Kidney glomerular epithelial cell (primary cell): ENCODE data around the gene OSBPL7.

Source experiments
- DNase-seq: peaks from one replicate; lab custom pipeline; 2025; lab: John Stamatoyannopoulos, UW

The OSBPL7 gene

GRCh38 chr17:47847341-47848197 is 26.0 kb upstream of the OSBPL7 start:
- DNase-seq: no peak

- no peak for DNase-seq
Observed at GRCh38 chr17:47846716-47847340, 25.2 kb upstream of the OSBPL7 start.

- DNase-seq: no peak
Observed at GRCh38 chr17:47845716-47846075, 24.1 kb upstream of the OSBPL7 start.

GRCh38 chr17:47844814-47845715 is 23.5 kb upstream of the OSBPL7 start:
- DNase-seq: no peak

- DNase-seq: no peak
Observed at GRCh38 chr17:47844227-47844626, 22.6 kb upstream of the OSBPL7 start.

- no peak for DNase-seq
Observed at GRCh38 chr17:47843391-47843730, 21.8 kb upstream of the OSBPL7 start.

GRCh38 chr17:47841488-47842291 is 20.1 kb upstream of the OSBPL7 start:
- no peak for DNase-seq

GRCh38 chr17:47840742-47841487 is 19.3 kb upstream of the OSBPL7 start, which contains the start of gene SCRN2:
SCRN2 (minus strand) TSS chr17:47841273; CDS start chr17:47840843, 430 bp downstream.
- DNase-seq: peak; percentile 54

GRCh38 chr17:47840001-47840741 is 18.6 kb upstream of the OSBPL7 start:
- DNase-seq: no peak

- no peak for DNase-seq
Observed at GRCh38 chr17:47839071-47839470, 17.5 kb upstream of the OSBPL7 start.

GRCh38 chr17:47838636-47839035 is 17.0 kb upstream of the OSBPL7 start:
- DNase-seq: no peak

GRCh38 chr17:47837401-47838039 is 15.9 kb upstream of the OSBPL7 start:
- no peak for DNase-seq

- DNase-seq: no peak
Observed at GRCh38 chr17:47836601-47837000, 15.0 kb upstream of the OSBPL7 start.

GRCh38 chr17:47834756-47835155 is 13.2 kb upstream of the OSBPL7 start:
- DNase-seq: no peak

- DNase-seq: no peak
Observed at GRCh38 chr17:47831934-47832327, 10.3 kb upstream of the OSBPL7 start.

GRCh38 chr17:47831003-47831933 is 9.7 kb upstream of the OSBPL7 start, which contains the start of the genes LRRC46 and MRPL10:
LRRC46 (plus strand) TSS chr17:47831670; CDS start chr17:47831990, 320 bp downstream.
MRPL10 (minus strand) TSS chr17:47831541; CDS start chr17:47831511, 30 bp downstream.
- DNase-seq: peak; percentile 82

- no peak for DNase-seq
Observed at GRCh38 chr17:47830396-47831002, 8.9 kb upstream of the OSBPL7 start.

- DNase-seq: no peak
Observed at GRCh38 chr17:47829870-47830269, 8.3 kb upstream of the OSBPL7 start.
